SK-N-SH (cell line): ENCODE results near the gene ATAD3B.

Experiments used
- CTCF ChIP-seq: fragments of 200-600 bp; sonication (generic); IDR thresholded peaks from 2 replicates; pipeline ENCODE4 v1.6.1; 2017; ENCODE audit warnings: antibody characterized with exemption, mild to moderate bottlenecking, moderate library complexity
- MAX ChIP-seq: IDR thresholded peaks from 2 replicates; pipeline ENCODE4 v1.4.0; 2012; ENCODE audit warnings: low read depth
- POLR2AphosphoS5 ChIP-seq: IDR thresholded peaks from 2 replicates; pipeline ENCODE4 v1.6.1; 2012; ENCODE audit warnings: low read depth, low read length
- SIN3A ChIP-seq: IDR thresholded peaks from 2 replicates; pipeline ENCODE4 v1.6.1; 2012; ENCODE audit warnings: low read depth, mild to moderate bottlenecking, low read length, moderate library complexity, borderline replicate concordance
- USF2 ChIP-seq: fragments of 150-350 bp; IDR thresholded peaks from 2 replicates; pipeline ENCODE4 v1.6.1; 2017; ENCODE audit warnings: antibody characterized with exemption, low read length, low read depth, borderline replicate concordance

- TF ChIP-seq POLR2AphosphoS5: no peak
- no peak for TF ChIP-seq USF2
- TF ChIP-seq CTCF: no peak
- TF ChIP-seq SIN3A: no peak
- no peak for TF ChIP-seq MAX
Observed at GRCh38 chr1:1535201-1536018, 63.8 kb downstream of the ATAD3B start.
